Mammary epithelial cell (primary cell): ENCODE results near the gene RHNO1.

ENCODE experiments used
- CTCF ChIP-seq, 2 donors: IDR thresholded peaks in 1 of 2; conservative IDR thresholded peaks in 1 of 2; 2 replicates each; pipeline ENCODE4 v1.5.1; 2011 to 2012; ENCODE audit warnings: inconsistent platforms in 2 of 2, low read length in 2 of 2, mild to moderate bottlenecking in 2 of 2, control low read depth in 1 of 2, low read depth in 1 of 2; ENCODE audit not compliant: insufficient read depth in 1 of 2; ENCODE audit errors: extremely low read depth in 1 of 2
- EZH2 ChIP-seq: IDR thresholded peaks from 2 replicates; pipeline ENCODE4 v1.6.1; 2012; ENCODE audit warnings: low read length, inconsistent platforms, borderline replicate concordance

GRCh38 chr12:2936301-2936700 lies 59.3 kb downstream of the RHNO1 start:
- TF ChIP-seq CTCF (conservative IDR thresholded peaks at IDR 0.05 in 1 of 2, IDR thresholded peaks at IDR 0.05 in 1 of 2; ENCODE audit: extremely low read depth in 1 of 2, insufficient read depth in 1 of 2, low read depth in 1 of 2, low read length in 2 of 2) (no peak), EZH2 (no peak)
